ENCODE data around the gene SLC16A3. TPM values are rescaled to one million over a fixed set of nuclear protein-coding genes. Genes with fewer than 3 reads are reported as not detected.
"Not testable (repeated sequence)": the region's sequence is repeated elsewhere in the genome, so short reads cannot be mapped to it uniquely, and the experiment has no call there.

Gene SLC16A3
- total and polyA plus RNA-seq, 2 donors (not counting 1 experiment from before 2014, with no cell fraction given), result 14.9 to 65.7 TPM

DNA sequence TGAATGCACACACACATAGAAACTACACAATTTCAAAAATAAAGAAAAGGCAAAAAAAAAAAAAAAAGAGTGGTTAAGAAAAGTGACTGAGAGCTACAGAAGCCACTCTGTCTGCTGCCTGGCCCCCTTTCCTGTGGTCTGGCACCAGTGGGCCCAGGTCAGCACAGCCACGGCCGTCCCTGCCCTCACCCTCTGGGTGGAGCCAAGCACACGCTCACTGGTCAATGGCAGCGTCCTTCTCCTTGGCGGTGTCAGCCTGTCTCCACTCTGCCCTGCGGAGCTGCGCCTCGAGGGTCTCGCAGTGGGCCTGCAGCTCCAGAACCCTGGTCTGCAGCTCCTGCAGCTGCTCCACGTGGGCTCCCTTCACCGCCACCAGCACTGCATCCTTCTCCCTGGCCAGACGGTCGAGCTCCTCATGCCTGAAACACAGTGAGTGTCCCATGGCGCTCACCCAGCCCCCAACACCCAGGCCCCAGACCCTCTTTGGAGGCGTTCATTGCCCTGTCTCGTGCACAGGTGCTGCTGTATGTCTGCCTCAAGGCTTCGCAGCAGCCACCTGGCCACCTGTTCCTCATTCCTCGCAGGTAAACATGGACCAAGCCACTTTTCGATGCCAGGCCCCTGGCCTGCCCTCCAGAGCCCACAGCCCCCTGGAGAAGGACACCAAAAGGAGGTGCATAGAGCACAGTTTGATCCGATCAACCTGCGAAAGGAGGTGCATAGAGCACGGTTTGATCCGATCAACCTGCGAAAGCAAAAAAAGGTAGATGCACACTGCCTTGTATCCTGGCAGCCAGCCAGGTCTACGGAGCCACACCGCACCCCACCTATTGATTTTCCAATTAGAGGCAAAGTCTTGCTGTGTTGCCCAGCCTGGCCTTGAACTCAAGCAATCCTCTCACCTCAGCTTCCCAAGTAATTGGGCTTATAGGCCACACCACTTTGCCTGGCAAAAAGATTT is 40.6 kb upstream of the SLC16A3 start:
- intact Hi-C loops (cut with micrococcal nuclease), result no loop called here
- Histone ChIP-seq H3K4me1 (ENCODE audit: control insufficient read depth in 2 of 2, insufficient read depth in 2 of 2, low read length in 2 of 2) (no peaks in the 10 kb centered on the region), H3K27me3 (replicated peaks in 1 of 4; ENCODE audit: control extremely low read depth in 1 of 4, control insufficient read depth in 3 of 4, insufficient read depth in 4 of 4, low read length in 3 of 4) (no peaks in the 10 kb centered on the region), H3K27ac (ENCODE audit: low read length in 2 of 2) (no peak overlapping the region), H3K79me2 (ENCODE audit: control insufficient read depth, insufficient read depth, low read length) (no peaks in the 10 kb centered on the region), H3K9ac (ENCODE audit: low read length) (no peak overlapping the region), H2AFZ (ENCODE audit: insufficient read depth, low read depth, low read length, poor library complexity, severe bottlenecking) (no peak overlapping the region), H3K9me3 (ENCODE audit: control extremely low read depth in 1 of 3, control insufficient read depth in 2 of 3, insufficient read depth in 1 of 3, low read length in 2 of 3) (no peaks in the 10 kb centered on the region), H3K36me3 (replicated peaks in 1 of 2; ENCODE audit: control extremely low read depth in 1 of 2, control insufficient read depth in 1 of 2, extremely low read depth in 1 of 2, insufficient read depth in 2 of 2, low read length in 1 of 2) (peaks cover 0 to 7% of the 10 kb centered on the region in 2 experiments), H3K4me3 (ENCODE audit: control extremely low read depth in 1 of 5, extremely low read depth in 1 of 5, insufficient read depth in 1 of 5, low read depth in 2 of 5, low read length in 4 of 5) (no peak overlapping the region), H4K20me1 (ENCODE audit: control insufficient read depth, insufficient read depth, low read length, poor library complexity, severe bottlenecking) (no peaks in the 10 kb centered on the region), H3K4me2 (replicated peaks; ENCODE audit: low read depth, low read length, poor library complexity, severe bottlenecking) (no peak overlapping the region)
- Mint-ChIP-seq H3K27me3 (no peaks in the 10 kb centered on the region), H3K4me3 (no peak overlapping the region), H3K27ac (no peak overlapping the region), H3K4me1 (peaks cover 2% of the 10 kb centered on the region), H3K9me3 (ENCODE audit: insufficient read depth) (no peaks in the 10 kb centered on the region)
- TF ChIP-seq, protein P1, sequence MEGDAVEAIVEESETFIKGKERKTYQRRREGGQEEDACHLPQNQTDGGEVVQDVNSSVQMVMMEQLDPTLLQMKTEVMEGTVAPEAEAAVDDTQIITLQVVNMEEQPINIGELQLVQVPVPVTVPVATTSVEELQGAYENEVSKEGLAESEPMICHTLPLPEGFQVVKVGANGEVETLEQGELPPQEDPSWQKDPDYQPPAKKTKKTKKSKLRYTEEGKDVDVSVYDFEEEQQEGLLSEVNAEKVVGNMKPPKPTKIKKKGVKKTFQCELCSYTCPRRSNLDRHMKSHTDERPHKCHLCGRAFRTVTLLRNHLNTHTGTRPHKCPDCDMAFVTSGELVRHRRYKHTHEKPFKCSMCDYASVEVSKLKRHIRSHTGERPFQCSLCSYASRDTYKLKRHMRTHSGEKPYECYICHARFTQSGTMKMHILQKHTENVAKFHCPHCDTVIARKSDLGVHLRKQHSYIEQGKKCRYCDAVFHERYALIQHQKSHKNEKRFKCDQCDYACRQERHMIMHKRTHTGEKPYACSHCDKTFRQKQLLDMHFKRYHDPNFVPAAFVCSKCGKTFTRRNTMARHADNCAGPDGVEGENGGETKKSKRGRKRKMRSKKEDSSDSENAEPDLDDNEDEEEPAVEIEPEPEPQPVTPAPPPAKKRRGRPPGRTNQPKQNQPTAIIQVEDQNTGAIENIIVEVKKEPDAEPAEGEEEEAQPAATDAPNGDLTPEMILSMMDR (IDR thresholded peaks at IDR 0.05), result no peak
- no peak for TF ChIP-seq EZH2 (IDR thresholded peaks at IDR 0.05; ENCODE audit: borderline replicate concordance, insufficient read depth, low read depth, low read length, poor library complexity, severe bottlenecking)
- ATAC-seq (ENCODE audit: low read depth), result no peak
- ChIA-PET POLR2A (no interaction called here), CTCF (no interaction called here)
- no peak for DNase-seq
- 92% methylated on average over 26 of the region's 26 CpGs for WGBS (ENCODE audit: insufficient coverage)

DNA sequence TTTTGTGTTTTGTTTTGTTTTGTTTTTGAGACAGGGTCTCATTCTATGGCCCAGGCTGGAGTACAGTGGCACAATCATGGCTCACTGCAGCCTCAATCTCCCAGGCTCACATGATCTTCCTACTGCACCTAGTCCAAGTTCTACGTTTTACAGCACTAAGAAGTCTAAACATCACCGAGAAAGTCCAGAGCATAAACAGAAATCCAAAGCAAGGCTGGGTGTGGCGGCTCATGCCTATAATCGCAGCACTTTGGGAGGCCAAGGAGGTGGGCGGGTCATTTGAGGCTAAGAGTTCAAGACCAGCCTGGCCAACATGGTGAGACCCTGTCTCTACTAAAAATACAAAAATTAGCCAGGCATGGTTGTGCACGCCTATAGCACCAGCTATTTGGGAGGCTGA is 35.8 kb upstream of the SLC16A3 start:
- H2AFZ ChIP-seq (ENCODE audit: insufficient read depth, low read depth, low read length, poor library complexity, severe bottlenecking); H3K27me3 Mint-ChIP-seq; H3K9me3 Mint-ChIP-seq (ENCODE audit: insufficient read depth); H3K79me2 ChIP-seq (ENCODE audit: control insufficient read depth, insufficient read depth, low read length); intact Hi-C loops (cut with micrococcal nuclease); H3K4me3 ChIP-seq (ENCODE audit: control extremely low read depth in 1 of 5, extremely low read depth in 1 of 5, insufficient read depth in 1 of 5, low read depth in 2 of 5, low read length in 4 of 5); CTCF ChIA-PET; H3K36me3 ChIP-seq (replicated peaks in 1 of 2; ENCODE audit: control extremely low read depth in 1 of 2, control insufficient read depth in 1 of 2, extremely low read depth in 1 of 2, insufficient read depth in 2 of 2, low read length in 1 of 2); ATAC-seq (ENCODE audit: low read depth); H3K4me1 ChIP-seq (ENCODE audit: control insufficient read depth in 2 of 2, insufficient read depth in 2 of 2, low read length in 2 of 2); H3K27ac ChIP-seq (ENCODE audit: low read length in 2 of 2); H3K9me3 ChIP-seq (ENCODE audit: control extremely low read depth in 1 of 3, control insufficient read depth in 2 of 3, insufficient read depth in 1 of 3, low read length in 2 of 3); H3K4me3 Mint-ChIP-seq; H4K20me1 ChIP-seq (ENCODE audit: control insufficient read depth, insufficient read depth, low read length, poor library complexity, severe bottlenecking); DNase-seq; H3K4me2 ChIP-seq (replicated peaks; ENCODE audit: low read depth, low read length, poor library complexity, severe bottlenecking); H3K27ac Mint-ChIP-seq; H3K4me1 Mint-ChIP-seq; H3K27me3 ChIP-seq (replicated peaks in 1 of 4; ENCODE audit: control extremely low read depth in 1 of 4, control insufficient read depth in 3 of 4, insufficient read depth in 4 of 4, low read length in 3 of 4); H3K9ac ChIP-seq (ENCODE audit: low read length): not testable (repeated sequence)
- POLR2A ChIA-PET, result interaction anchor here (0.5 kb wide), 1 partner anchor 305 kb away, joined by 4 read pairs; no protein-coding TSS in a partner anchor
- WGBS (ENCODE audit: insufficient coverage), result 97% methylated on average over 4 of the region's 6 CpGs

All from B cell (primary cell).